H9 (cell line): ENCODE results near the gene FFAR3. TPM values are rescaled to one million over a fixed set of nuclear protein-coding genes. Genes with fewer than 3 reads are reported as not detected.

Source experiments
- DNase-seq: peaks from one replicate; pipeline ENCODE4 v3.0.0-alpha.2; 2017
- H2AFZ ChIP-seq: one replicate; pipeline ENCODE4 v1.6.1; 2013; ENCODE audit warnings: mild to moderate bottlenecking, low read length, control low read depth, moderate library complexity
- H2AK5ac ChIP-seq: 2 replicates; pipeline ENCODE4 v1.6.1; 2013; ENCODE audit warnings: low read length, control low read depth, mixed read lengths; ENCODE audit not compliant: insufficient read length
- H2BK120ac ChIP-seq: one replicate; pipeline ENCODE4 v1.6.1; 2013; ENCODE audit warnings: low read depth, mild to moderate bottlenecking, low read length, control low read depth, inconsistent platforms; ENCODE audit not compliant: poor library complexity, severe bottlenecking
- H2BK12ac ChIP-seq: 2 replicates; pipeline ENCODE4 v1.6.1; 2013; ENCODE audit warnings: low read length, control low read depth, mixed read lengths, low read depth; ENCODE audit not compliant: insufficient read length
- H2BK15ac ChIP-seq: 2 replicates; pipeline ENCODE4 v1.6.1; 2013; ENCODE audit warnings: low read depth, low read length, control low read depth
- H2BK20ac ChIP-seq: one replicate; pipeline ENCODE4 v1.6.1; 2013; ENCODE audit warnings: low read depth, mild to moderate bottlenecking, low read length, control low read depth, inconsistent platforms; ENCODE audit not compliant: poor library complexity, severe bottlenecking
- H2BK5ac ChIP-seq: 2 replicates; pipeline ENCODE4 v1.6.1; 2013; ENCODE audit warnings: low read length, control low read depth, mixed read lengths; ENCODE audit not compliant: insufficient read length
- H3K14ac ChIP-seq: 2 replicates; pipeline ENCODE4 v1.6.1; 2013; ENCODE audit warnings: low read length, control low read depth; ENCODE audit not compliant: insufficient read depth
- H3K18ac ChIP-seq: 2 replicates; pipeline ENCODE4 v1.6.1; 2013; ENCODE audit warnings: low read depth, mild to moderate bottlenecking, mixed read lengths, low read length, control low read depth; ENCODE audit not compliant: insufficient read length
- H3K23ac ChIP-seq: 2 replicates; pipeline ENCODE4 v1.6.1; 2013; ENCODE audit warnings: low read length, control low read depth, mixed read lengths, low read depth; ENCODE audit not compliant: insufficient read length
- H3K23me2 ChIP-seq: 2 replicates; pipeline ENCODE4 v1.6.1; 2013; ENCODE audit warnings: low read depth, mild to moderate bottlenecking, mixed read lengths, low read length, control low read depth; ENCODE audit not compliant: insufficient read length, poor library complexity, severe bottlenecking
- H3K27ac ChIP-seq: 2 replicates; pipeline ENCODE4 v1.5.1; 2013; ENCODE audit warnings: low read length, control low read depth, mixed read lengths, low read depth; ENCODE audit not compliant: insufficient read length
- H3K27me3 ChIP-seq: 2 replicates; pipeline ENCODE4 v1.6.1; 2013; ENCODE audit warnings: low read length, control low read depth, inconsistent platforms; ENCODE audit not compliant: insufficient read depth
- H3K4ac ChIP-seq: 2 replicates; pipeline ENCODE4 v1.6.1; 2013; ENCODE audit warnings: low read depth, mild to moderate bottlenecking, control low read depth, inconsistent platforms, low read length, moderate library complexity
- H3K4me1 ChIP-seq: 2 replicates; pipeline ENCODE4 v1.6.1; 2013; ENCODE audit warnings: low read length, control low read depth, inconsistent platforms; ENCODE audit not compliant: insufficient read depth
- H3K4me2 ChIP-seq: 2 replicates; pipeline ENCODE4 v1.6.1; 2013; ENCODE audit warnings: low read length, control low read depth, mixed read lengths; ENCODE audit not compliant: insufficient read length, insufficient read depth
- H3K56ac ChIP-seq: 2 replicates; pipeline ENCODE4 v1.6.1; 2013; ENCODE audit warnings: low read depth, mild to moderate bottlenecking, mixed read lengths, low read length, control low read depth; ENCODE audit not compliant: insufficient read length
- H3K79me1 ChIP-seq: 2 replicates; pipeline ENCODE4 v1.6.1; 2013; ENCODE audit warnings: low read depth, mild to moderate bottlenecking, moderate library complexity, low read length, control low read depth, inconsistent platforms; ENCODE audit not compliant: insufficient read depth, poor library complexity, severe bottlenecking
- H3K79me2 ChIP-seq: 2 replicates; pipeline ENCODE4 v1.6.1; 2013; ENCODE audit warnings: low read length, control low read depth, inconsistent platforms; ENCODE audit not compliant: insufficient read depth
- H3K9ac ChIP-seq: 2 replicates; pipeline ENCODE4 v1.6.1; 2013; ENCODE audit warnings: low read length, control low read depth, mixed read lengths; ENCODE audit not compliant: insufficient read length; ENCODE audit errors: extremely low read depth
- H3K9me3 ChIP-seq: one replicate; pipeline ENCODE4 v1.6.1; 2013; ENCODE audit warnings: low read depth, low read length, inconsistent platforms; ENCODE audit not compliant: control insufficient read depth
- H3T11ph ChIP-seq: one replicate; pipeline ENCODE4 v1.6.1; 2013; ENCODE audit warnings: mild to moderate bottlenecking, low read length, control low read depth, inconsistent platforms
- H4K20me1 ChIP-seq: one replicate; pipeline ENCODE4 v1.6.1; 2013; ENCODE audit not compliant: control insufficient read depth, insufficient read length, insufficient read depth
- H4K5ac ChIP-seq: 2 replicates; pipeline ENCODE4 v1.6.1; 2013; ENCODE audit warnings: low read depth, mild to moderate bottlenecking, mixed read lengths, low read length, control low read depth; ENCODE audit not compliant: insufficient read length
- H4K8ac ChIP-seq: replicated peaks from 2 replicates; pipeline ENCODE4 v1.6.1; 2013; ENCODE audit warnings: low read length, control low read depth, mixed read lengths, low read depth; ENCODE audit not compliant: insufficient read length
- H4K91ac ChIP-seq: 2 replicates; pipeline ENCODE4 v1.6.1; 2013; ENCODE audit warnings: low read depth, mild to moderate bottlenecking, moderate library complexity, mixed read lengths, low read length, control low read depth; ENCODE audit not compliant: insufficient read length
- H3K27ac Mint-ChIP-seq, 3 experiments: 2 replicates in 2 of 3; 3 replicates in 1 of 3; pipeline ENCODE4 v1.8.0; 2020 to 2021; ENCODE audit warnings: mixed read lengths in 3 of 3, mild to moderate bottlenecking in 1 of 3, moderate library complexity in 1 of 3
- H3K27me3 Mint-ChIP-seq: 2 replicates; pipeline ENCODE4 v1.8.0; 2021; ENCODE audit warnings: low read depth, mild to moderate bottlenecking, moderate library complexity, mixed read lengths
- H3K36me3 Mint-ChIP-seq, 3 experiments: 2 replicates in 2 of 3; 3 replicates in 1 of 3; pipeline ENCODE4 v1.8.0; 2020 to 2021; ENCODE audit warnings: low read depth in 3 of 3, mixed read lengths in 3 of 3; ENCODE audit not compliant: insufficient read depth in 1 of 3
- H3K4me1 Mint-ChIP-seq, 2 experiments: 2 replicates each; pipeline ENCODE4 v1.8.0; 2020; ENCODE audit warnings: mixed read lengths in 2 of 2
- H3K4me3 Mint-ChIP-seq, 2 experiments: 2 replicates in 1 of 2; 3 replicates in 1 of 2; pipeline ENCODE4 v1.8.0; 2020 to 2021; ENCODE audit warnings: mild to moderate bottlenecking in 2 of 2, mixed read lengths in 2 of 2, moderate library complexity in 1 of 2
- H3K9me3 Mint-ChIP-seq, 2 experiments: 2 replicates in 1 of 2; 3 replicates in 1 of 2; pipeline ENCODE4 v1.8.0; 2020; ENCODE audit warnings: mild to moderate bottlenecking in 2 of 2, mixed read lengths in 2 of 2, moderate library complexity in 1 of 2
- WGBS: extraction: QIAGEN DNeasy Blood & Tissue Kit; methylation state at CpG from one replicate; pipeline ENCODE4 v1.1.7; 2013; ENCODE audit warnings: missing lambda C conversion rate, low lambda C conversion rate, mixed read lengths; ENCODE audit not compliant: insufficient read length; ENCODE audit errors: extremely low coverage; 5-methylcytosine and 5-hydroxymethylcytosine counted together
- total RNA-seq: library from RNA; stranded (reverse); gene quantifications from 2 replicates; pipeline ENCODE4 v1.2.1, GENCODE V29; 2021
- TF ChIP-seq, protein P1 (sequence below): fragments of 200-600 bp; sonication (generic); conservative IDR thresholded peaks from 3 replicates; pipeline ENCODE4 v1.8.0; 2021; ENCODE audit warnings: antibody characterized with exemption, mild to moderate bottlenecking

FFAR3 gene
- total RNA-seq, 1 experiment from 2014 or later, result not detected

DNA sequence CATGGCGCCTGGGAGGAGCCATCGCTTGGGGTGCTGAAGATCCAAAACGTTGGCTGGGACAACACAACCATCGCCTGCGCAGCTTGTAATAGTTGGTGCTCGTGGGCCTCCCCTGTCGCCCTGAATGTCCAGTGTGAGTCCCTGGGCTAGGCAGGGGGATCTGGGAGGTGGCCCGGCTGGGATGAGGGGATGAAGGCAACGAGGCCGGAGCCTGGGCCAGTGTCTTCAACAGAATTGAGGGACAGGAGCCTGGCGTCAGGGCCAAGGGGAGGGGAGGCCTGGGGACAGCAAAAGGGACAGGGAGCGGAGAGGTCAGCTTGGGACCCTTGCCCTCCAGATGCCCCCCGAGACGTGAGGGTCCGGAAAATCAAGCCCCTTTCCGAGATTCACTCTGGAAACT lies 17.3 kb upstream of the FFAR3 start:
- Mint-ChIP-seq H3K4me3 (no peak overlapping the region), H3K36me3 (no peaks in the 10 kb centered on the region), H3K4me1 (peaks cover 0 to 4% of the 10 kb centered on the region in 2 experiments; a peak in 2 of 4 replicates), H3K27me3 (peaks cover 11% of the 10 kb centered on the region), H3K27ac (no peak overlapping the region), H3K9me3 (no peaks in the 10 kb centered on the region)
- no peak overlapping the region for H2AFZ ChIP-seq
- no peak overlapping the region for H2BK12ac ChIP-seq
- no peaks in the 10 kb centered on the region for H3K79me1 ChIP-seq
- no peak overlapping the region for H3K9ac ChIP-seq
- H3K79me2 ChIP-seq, result no peaks in the 10 kb centered on the region
- no peaks in the 10 kb centered on the region for H3K27me3 ChIP-seq
- H3K27ac ChIP-seq, result no peak overlapping the region
- H3K4me1 ChIP-seq, result no peaks in the 10 kb centered on the region
- H4K91ac ChIP-seq, result no peak overlapping the region
- H3K14ac ChIP-seq, result no peak overlapping the region
- H2BK15ac ChIP-seq, result no peak overlapping the region
- H3K4ac ChIP-seq, result no peak overlapping the region
- no peak overlapping the region for H2BK120ac ChIP-seq
- no peak for DNase-seq
- H4K20me1 ChIP-seq, result no peaks in the 10 kb centered on the region
- no peak overlapping the region for H3K23ac ChIP-seq
- no peak overlapping the region for H2BK20ac ChIP-seq
- no peak overlapping the region for H4K5ac ChIP-seq
- no CpG with 5 or more reads among the region's 16 CpGs for WGBS
- no peak overlapping the region for H3T11ph ChIP-seq
- H2BK5ac ChIP-seq, result no peak overlapping the region
- no peak overlapping the region for H4K8ac ChIP-seq
- H3K56ac ChIP-seq, result no peak overlapping the region
- no peak overlapping the region for H3K18ac ChIP-seq
- TF ChIP-seq, protein P1, sequence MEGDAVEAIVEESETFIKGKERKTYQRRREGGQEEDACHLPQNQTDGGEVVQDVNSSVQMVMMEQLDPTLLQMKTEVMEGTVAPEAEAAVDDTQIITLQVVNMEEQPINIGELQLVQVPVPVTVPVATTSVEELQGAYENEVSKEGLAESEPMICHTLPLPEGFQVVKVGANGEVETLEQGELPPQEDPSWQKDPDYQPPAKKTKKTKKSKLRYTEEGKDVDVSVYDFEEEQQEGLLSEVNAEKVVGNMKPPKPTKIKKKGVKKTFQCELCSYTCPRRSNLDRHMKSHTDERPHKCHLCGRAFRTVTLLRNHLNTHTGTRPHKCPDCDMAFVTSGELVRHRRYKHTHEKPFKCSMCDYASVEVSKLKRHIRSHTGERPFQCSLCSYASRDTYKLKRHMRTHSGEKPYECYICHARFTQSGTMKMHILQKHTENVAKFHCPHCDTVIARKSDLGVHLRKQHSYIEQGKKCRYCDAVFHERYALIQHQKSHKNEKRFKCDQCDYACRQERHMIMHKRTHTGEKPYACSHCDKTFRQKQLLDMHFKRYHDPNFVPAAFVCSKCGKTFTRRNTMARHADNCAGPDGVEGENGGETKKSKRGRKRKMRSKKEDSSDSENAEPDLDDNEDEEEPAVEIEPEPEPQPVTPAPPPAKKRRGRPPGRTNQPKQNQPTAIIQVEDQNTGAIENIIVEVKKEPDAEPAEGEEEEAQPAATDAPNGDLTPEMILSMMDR, result no peak
- H3K9me3 ChIP-seq, result no peaks in the 10 kb centered on the region
- H3K4me2 ChIP-seq, result no peak overlapping the region
- no peaks in the 10 kb centered on the region for H3K23me2 ChIP-seq
- no peak overlapping the region for H2AK5ac ChIP-seq
